SK-N-SH treated with all-trans-retinoic acid at 6 μM for 48 hours (cell line): Measurements from ENCODE around the gene TOM1L2.

ENCODE experiments used
- ARNTL ChIP-seq: fragments of 450-650 bp; formaldehyde crosslinking; IDR thresholded peaks from 2 replicates; pipeline ENCODE4 v1.5.0; 2020; ENCODE audit warnings: low read depth, mild to moderate bottlenecking, moderate library complexity, borderline replicate concordance
- GLIS3 ChIP-seq: fragments of 250-450 bp; sonication (Bioruptor Pico); IDR thresholded peaks from 2 replicates; pipeline ENCODE4 v1.5.0; 2020; ENCODE audit warnings: mild to moderate bottlenecking, moderate library complexity
- OSR1 ChIP-seq: fragments of 250-450 bp; sonication (Bioruptor Pico); IDR thresholded peaks from 2 replicates; pipeline ENCODE4 v1.8.0; 2022; ENCODE audit warnings: moderate library complexity, mild to moderate bottlenecking, inconsistent platforms
- ZNF70 ChIP-seq: fragments of 450-650 bp; formaldehyde crosslinking; IDR thresholded peaks from 2 replicates; pipeline ENCODE4 v1.5.0; 2020; ENCODE audit warnings: mild to moderate bottlenecking, moderate library complexity

DNA sequence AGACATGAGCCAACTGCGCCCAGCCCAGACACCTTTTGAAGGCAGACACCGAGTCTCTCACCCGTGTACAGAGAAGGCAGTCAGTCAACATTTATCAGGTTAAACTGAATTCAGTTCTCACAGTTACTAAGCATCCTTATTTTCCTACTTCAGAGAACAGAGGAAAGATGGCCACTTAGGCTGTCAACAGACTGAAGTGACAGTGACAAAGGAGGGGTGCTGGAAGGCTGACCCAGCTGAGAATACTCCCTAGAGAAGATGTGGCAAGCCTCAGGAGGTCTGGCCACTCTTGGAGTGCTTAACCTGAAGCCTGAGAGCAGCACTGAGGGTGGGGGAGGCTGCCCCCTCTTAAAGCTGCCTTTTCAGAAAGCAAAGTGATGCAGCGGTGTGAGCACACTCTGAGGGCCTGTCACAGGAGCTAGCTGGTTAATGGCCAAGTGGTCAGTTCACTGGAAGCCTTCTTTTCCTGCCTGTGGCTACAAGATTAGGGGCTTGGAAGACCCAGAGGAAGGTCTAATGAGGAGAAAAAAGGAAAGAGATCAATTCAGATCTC is 84.4 kb downstream of the TOM1L2 start:
- TF ChIP-seq GLIS3 (CRISPR knock-in tag): no peak
- TF ChIP-seq ARNTL (CRISPR knock-in tag): no peak
- no peak for TF ChIP-seq ZNF70
- no peak for TF ChIP-seq OSR1 (CRISPR knock-in tag)
